ENCODE measurements around the gene CCDC171.

DNA sequence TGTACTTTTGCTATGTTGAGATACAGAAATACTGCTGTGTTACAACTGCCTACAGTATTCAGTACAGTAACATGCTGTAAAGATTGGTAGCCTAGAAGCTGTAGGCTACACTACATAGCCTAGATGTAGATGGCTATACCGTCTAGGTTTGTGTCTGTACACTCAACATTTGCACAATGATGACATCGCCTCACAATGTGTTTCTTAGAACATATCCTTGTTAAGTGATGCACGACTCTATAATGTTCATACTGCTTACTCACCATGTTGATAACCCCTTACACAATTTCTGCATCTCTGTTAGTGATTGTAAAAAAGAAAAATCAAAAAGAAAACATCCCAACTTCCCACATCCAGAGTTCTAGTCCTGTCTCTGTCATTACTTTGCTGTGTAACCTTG lies 450.0 kb downstream of the CCDC171 start:
- TF ChIP-seq, protein P1, sequence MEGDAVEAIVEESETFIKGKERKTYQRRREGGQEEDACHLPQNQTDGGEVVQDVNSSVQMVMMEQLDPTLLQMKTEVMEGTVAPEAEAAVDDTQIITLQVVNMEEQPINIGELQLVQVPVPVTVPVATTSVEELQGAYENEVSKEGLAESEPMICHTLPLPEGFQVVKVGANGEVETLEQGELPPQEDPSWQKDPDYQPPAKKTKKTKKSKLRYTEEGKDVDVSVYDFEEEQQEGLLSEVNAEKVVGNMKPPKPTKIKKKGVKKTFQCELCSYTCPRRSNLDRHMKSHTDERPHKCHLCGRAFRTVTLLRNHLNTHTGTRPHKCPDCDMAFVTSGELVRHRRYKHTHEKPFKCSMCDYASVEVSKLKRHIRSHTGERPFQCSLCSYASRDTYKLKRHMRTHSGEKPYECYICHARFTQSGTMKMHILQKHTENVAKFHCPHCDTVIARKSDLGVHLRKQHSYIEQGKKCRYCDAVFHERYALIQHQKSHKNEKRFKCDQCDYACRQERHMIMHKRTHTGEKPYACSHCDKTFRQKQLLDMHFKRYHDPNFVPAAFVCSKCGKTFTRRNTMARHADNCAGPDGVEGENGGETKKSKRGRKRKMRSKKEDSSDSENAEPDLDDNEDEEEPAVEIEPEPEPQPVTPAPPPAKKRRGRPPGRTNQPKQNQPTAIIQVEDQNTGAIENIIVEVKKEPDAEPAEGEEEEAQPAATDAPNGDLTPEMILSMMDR (conservative IDR thresholded peaks at IDR 0.05; ENCODE audit: low read depth in 2 of 2): no peak
- TF ChIP-seq, protein P2, sequence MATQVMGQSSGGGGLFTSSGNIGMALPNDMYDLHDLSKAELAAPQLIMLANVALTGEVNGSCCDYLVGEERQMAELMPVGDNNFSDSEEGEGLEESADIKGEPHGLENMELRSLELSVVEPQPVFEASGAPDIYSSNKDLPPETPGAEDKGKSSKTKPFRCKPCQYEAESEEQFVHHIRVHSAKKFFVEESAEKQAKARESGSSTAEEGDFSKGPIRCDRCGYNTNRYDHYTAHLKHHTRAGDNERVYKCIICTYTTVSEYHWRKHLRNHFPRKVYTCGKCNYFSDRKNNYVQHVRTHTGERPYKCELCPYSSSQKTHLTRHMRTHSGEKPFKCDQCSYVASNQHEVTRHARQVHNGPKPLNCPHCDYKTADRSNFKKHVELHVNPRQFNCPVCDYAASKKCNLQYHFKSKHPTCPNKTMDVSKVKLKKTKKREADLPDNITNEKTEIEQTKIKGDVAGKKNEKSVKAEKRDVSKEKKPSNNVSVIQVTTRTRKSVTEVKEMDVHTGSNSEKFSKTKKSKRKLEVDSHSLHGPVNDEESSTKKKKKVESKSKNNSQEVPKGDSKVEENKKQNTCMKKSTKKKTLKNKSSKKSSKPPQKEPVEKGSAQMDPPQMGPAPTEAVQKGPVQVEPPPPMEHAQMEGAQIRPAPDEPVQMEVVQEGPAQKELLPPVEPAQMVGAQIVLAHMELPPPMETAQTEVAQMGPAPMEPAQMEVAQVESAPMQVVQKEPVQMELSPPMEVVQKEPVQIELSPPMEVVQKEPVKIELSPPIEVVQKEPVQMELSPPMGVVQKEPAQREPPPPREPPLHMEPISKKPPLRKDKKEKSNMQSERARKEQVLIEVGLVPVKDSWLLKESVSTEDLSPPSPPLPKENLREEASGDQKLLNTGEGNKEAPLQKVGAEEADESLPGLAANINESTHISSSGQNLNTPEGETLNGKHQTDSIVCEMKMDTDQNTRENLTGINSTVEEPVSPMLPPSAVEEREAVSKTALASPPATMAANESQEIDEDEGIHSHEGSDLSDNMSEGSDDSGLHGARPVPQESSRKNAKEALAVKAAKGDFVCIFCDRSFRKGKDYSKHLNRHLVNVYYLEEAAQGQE (IDR thresholded peaks at IDR 0.05; ENCODE audit: unreplicated experiment): no peak
- TF ChIP-seq EZH2 (IDR thresholded peaks at IDR 0.05; ENCODE audit: low read depth, unreplicated experiment) (no peak), POLR2AphosphoS5 (IDR thresholded peaks at IDR 0.05; ENCODE audit: low read depth) (no peak), CREB1 (CRISPR knock-in tag; IDR thresholded peaks at IDR 0.05; ENCODE audit: low read depth) (no peak)
- TF ChIP-seq, protein P3, sequence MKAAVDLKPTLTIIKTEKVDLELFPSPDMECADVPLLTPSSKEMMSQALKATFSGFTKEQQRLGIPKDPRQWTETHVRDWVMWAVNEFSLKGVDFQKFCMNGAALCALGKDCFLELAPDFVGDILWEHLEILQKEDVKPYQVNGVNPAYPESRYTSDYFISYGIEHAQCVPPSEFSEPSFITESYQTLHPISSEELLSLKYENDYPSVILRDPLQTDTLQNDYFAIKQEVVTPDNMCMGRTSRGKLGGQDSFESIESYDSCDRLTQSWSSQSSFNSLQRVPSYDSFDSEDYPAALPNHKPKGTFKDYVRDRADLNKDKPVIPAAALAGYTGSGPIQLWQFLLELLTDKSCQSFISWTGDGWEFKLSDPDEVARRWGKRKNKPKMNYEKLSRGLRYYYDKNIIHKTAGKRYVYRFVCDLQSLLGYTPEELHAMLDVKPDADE (IDR thresholded peaks at IDR 0.05): no peak

All from GM23338 (cell line).